HL-60/S4 treated with phorbol 12-myristate 13-acetate at 8.2 ng/mL for 4 days and 3 days (cell line): ENCODE measurements around the gene ISCU.

Source experiments
- in situ Hi-C: fragments of 300-500 bp; cut with MboI; formaldehyde crosslinking; loops from 2 replicates; pipeline ENCODE4 v1.15.0; 2022; ENCODE audit warnings: low sequenced_read_pairs

Gene ISCU

DNA sequence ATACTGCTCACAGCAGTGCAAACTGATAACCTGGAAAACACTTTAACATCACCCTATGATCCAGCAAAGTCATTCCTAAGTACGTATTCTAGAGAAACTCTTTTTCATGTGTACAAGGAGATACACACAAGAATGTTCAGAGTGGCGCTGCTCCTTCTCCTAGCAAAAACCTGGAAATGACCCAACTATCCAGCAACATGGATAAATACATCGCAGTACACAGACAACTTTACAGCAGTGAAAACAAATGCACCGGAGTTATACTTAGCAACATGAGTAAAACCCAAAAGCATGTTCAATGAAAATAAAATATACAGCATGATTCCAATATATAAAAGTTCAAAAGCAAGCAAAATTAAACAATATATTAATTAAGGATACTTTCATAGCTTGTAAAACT is 20.1 kb upstream of the ISCU start:
- in situ Hi-C loops, result no loop called here

DNA sequence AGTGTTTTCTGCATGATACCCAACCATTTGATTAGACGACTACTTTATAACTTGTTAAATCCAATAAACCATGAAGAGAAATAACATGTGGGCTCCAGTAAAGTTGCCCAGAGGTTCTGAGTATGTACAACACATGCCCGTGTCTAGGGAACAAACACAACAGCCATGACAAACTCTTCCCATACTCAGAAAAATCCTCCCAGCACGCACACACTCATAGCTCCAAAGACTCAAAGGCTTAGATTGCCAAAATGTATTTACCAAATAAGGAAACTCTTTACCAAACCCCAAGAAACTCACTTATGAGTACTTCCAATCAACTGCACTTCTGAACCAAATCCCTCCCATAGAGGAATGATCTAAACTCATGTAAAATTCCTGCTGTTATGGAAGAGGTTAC is 18.7 kb upstream of the ISCU start:
- in situ Hi-C loops, result no loop called here

DNA sequence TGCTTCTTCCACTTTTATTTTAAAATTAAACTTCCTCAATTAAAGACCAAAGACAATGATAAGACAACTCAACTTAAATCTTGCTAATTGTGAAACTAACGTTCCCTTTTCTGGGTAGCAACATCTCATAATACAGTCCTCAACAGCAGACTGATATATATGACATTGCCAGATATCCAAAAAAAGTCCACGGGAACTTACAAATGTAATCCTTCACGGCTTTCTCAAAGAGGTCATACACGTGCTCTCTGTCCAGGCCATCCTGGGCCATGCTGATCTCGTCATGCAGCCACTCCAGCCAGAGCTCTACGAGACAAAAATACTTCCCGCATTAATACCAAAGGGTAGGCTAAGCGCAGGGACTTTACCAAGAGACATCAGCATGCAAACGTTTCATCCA is 14.7 kb upstream of the ISCU start:
- in situ Hi-C loops, result no loop called here

DNA sequence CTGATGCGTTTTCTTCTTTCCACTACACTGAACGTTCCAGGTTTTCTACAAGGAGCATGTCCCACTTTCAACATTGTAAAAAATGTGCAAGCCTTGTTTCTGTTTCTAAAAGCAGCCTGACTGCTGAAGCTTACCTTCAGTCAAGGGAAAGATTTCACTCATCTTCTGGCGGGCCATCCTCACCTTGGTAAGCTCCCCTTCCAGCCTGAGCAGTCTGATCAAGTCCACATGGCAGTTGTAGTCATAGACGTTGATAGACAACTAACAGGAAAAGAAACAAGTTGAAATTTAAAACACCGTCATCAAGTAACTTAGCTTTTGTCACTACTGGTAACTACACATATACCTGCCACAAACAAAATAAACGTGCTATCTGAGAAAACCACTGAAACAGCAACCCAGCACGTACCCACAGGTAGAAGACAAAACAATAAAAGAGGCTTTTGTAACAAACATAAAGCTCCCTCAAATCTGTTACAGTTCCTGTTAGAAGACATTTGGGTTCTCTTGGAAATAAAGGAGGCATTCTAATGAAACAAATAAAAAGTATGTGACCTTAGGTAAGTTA is 13.4 kb upstream of the ISCU start:
- in situ Hi-C loops, result no loop called here

DNA sequence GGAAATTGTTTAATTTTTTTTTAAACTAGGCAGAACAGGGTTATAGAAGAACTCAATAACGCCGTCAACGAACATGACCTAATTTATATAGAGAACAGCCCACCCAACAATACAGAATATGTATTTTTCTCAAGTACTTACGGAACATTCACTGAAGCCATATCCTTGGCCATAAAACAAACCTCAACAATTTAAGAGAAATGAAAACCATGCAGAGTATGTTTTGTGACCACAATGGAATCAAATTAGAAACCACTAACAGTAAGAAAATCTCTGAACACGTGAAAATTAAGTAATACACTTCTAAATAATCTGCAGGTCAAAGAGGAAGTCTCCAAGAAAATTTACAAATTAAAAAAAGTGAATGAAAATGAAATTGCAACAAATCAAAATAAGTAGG is 10.9 kb upstream of the ISCU start:
- in situ Hi-C loops, result loop anchor here (25.0 kb wide), 1 partner anchor 536 kb away; the partner anchor contains the start of genes ALKBH2 and UNG

DNA sequence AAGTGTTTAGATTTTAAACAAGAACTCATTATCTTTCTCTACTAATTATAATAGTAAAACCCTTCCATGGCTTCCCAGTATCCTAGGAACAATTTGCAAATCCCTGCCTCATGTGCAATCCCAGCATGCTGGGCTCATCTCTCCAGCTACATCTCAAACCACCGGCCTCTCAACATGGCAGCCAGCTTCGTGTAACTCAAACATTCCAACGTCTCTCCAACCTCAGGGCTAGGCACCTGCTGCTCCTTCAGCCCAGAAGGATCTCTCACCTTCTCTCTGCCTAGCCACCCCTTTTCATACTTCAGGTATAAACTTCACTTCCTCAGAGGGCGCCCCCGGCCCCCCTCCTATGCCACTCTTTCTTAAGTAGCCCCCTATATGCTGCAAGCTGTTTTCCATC is 8.6 kb upstream of the ISCU start:
- in situ Hi-C loops, result loop anchor here (25.0 kb wide), 1 partner anchor 534 kb away; the partner anchor contains the start of genes ALKBH2 and UNG

DNA sequence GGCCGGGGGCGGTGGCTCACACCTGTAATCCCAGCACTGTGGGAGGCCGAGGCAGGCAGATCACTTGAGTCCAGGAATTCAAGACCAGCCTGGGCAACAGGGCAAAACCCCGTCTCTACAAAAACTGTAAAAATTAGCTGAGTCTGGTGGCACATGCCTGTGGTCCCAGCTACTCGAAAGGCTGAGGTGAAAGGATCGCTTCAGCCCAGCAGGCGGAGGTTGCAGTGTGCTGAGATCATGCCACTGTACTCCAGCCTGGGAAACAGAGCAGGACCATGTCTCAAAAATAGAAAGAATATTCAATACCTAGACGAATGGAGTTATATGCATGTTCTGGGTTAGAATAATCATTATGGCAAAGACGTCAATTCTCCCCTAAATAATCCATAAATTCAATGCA is 7.0 kb upstream of the ISCU start:
- in situ Hi-C loops, result loop anchor here (25.0 kb wide), 1 partner anchor 532 kb away; the partner anchor contains the start of genes ALKBH2 and UNG

DNA sequence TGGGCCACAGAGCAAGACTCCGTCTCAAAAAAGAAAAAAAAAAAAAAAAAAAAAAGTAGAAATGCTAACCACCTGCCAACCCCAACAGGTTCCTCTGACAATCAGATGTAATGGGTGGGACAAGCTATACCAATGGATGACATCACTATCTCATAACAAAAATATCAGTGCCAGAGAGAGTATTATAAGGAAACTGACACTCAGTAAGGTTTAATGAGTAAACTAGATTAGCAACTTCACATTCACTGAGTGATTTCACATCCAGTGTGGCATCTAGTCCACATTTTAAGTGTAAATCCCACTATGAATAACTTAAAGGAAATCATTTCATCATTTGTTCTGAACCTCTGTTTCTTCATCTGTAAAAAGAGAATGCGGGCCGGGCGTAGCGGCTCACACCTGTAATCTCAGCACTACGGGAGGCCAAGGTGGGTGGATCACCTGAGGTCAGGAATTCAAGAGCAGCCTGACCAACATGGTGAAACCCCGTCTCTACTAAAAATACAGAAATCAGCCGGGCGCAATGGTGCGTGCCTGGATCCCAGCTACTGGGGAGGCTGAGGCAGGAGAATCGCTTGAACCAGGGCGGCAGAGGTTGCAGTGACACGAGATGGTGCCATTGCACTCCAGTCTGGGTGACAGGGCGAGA is 3.3 kb upstream of the ISCU start:
- in situ Hi-C loops, result loop anchor here (25.0 kb wide), 1 partner anchor 528 kb away; the partner anchor contains the start of genes ALKBH2 and UNG

DNA sequence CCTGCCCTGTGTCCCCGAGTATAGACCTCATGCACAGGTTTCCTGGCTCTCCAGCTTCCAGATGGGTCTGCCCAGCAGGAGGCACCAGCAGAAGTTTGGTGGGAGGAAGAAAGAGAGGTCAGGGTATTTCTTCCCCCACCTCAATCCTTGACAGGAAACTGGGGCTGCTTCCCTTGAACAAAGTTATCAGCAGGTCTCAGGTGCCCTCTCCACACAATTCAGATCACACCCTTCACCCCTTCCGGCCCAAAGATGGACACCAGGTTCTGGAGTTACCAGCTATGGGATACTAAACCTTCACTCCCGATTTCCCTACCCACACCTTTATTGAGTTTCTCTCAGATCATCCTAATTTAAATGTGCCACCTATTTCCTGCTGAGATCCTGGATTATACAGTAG is 2.6 kb upstream of the ISCU start:
- in situ Hi-C loops, result loop anchor here (25.0 kb wide), 1 partner anchor 528 kb away; the partner anchor contains the start of genes ALKBH2 and UNG

DNA sequence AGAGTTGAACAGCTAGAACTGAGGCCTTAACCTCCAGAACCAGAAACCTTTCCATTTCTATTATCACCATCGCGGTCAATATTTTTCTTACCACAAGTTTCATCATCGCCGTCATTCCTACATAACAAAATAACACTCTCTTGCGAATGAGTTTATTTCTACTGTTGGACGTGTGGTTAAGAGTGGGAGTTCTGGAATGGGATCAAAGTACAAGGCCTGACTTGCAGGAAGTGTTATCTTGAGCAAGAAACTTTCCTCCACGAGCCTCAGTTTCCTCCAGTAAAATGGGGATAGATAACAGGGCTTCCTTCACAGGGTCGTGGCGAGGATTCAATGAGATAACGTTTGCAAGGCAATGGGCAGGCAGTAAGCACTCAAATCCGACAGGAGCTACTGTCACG is 2.1 kb upstream of the ISCU start:
- in situ Hi-C loops, result loop anchor here (25.0 kb wide), 1 partner anchor 527 kb away; the partner anchor contains the start of genes ALKBH2 and UNG

DNA sequence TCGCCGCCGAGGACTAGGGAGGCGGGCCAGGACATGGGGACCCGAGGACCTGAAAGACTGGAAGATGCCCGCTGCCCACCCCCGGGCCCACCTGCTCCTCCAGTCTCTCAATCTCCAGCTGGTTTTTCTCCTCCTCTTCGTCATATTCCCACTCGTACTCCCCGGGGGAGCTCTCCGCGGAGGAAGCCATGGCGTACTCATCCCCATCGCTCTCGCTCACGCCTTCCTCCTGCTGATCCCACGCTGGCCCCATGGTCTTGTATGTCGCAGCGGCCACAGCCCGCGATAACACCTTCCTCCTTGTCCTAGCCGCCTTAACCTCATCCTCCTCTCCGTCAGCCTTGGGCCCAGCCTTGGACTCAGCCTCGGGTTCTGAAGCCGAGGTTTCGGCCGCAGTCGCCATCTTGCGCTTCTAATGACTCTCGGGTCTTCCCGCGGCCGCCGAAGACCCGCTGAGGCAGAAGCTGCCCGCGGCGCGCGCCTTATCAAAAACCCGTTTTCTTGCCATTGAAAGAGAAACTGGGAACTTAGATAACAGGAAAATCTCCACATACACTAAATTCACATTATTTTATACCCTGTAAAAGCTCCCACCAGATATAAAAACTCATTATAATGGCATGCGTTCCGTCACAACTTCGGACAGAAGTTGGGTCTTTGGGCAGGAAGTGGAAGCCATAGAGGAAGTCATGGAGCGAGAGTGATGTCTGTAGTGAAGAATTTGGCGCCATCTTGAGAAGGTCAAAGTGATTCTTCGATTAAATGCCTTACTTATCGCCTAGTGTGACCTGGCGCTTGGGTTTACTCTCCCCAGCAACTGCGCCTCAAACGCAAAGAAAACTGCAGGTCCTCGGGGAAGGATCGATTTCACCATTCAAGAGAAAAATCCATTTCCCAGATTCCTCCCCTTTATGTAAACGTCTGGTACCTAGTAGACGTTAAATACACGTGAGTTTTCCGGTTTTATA is 1.4 kb upstream of the ISCU start, which contains the start of gene SART3:
TSS of gene SART3 (minus strand) at position 422 of the 968 bp plus-strand sequence. CDS start at position 403, 19 bp downstream.
- in situ Hi-C loops, result loop anchor here (25.0 kb wide), 1 partner anchor 526 kb away; the partner anchor contains the start of genes ALKBH2 and UNG

DNA sequence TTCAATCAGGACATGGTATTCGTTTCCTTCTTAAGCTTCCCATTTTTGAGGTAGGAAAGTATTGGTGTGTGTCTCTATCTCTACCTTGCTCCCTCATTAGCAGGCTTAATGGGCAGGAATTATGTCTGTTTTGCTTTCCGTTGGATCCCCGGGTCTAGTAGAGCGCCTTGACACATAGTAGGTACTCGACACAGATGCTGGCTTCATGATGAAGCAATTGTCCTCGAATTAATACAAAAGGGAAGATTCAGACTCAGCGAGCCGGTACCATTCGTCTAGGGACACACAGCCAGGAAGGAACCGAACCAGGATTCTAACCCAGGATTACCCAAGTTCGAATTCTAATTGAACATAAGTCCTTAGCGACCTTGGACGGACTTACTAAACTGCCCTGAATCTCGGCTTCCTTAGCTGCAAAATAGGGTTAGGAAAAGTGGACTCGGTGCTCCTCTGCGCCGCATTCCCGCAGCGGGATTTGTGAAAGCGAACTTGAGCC is 496 bp upstream of the ISCU start:
- in situ Hi-C loops, result loop anchor here (25.0 kb wide), 1 partner anchor 525 kb away; the partner anchor contains the start of genes ALKBH2 and UNG

DNA sequence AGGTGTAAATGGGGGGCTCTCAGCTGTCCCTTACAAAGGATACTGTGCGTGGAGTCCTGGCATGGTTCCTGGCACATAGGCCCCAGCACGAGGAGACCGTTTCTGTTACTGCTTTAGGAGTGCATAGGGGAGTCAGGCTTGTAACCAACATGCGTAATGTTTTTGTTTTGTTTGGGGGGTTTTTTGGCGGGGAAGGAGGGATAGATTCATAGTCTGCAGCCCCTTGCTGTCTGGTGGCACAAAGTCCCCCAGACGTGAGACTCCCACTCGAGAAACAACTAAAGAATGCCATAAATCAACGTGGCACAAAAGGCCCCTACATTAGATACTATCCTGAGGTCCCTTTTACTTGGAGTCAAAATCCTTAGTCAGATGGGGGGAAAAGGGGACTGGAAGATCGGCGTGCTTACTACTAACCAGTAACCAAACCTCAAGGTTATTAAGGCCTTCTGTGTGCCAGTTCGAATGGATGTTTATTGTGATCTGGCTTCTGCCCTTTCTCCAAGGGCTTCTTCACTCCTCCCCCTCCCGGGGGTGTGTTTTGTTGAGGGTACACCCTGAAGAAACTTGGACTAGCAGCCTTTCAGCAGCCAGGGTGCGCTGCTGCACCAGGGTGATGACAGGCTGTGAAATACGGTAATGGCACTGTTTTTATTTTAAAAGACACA is 874 bp downstream of the ISCU start:
- in situ Hi-C loops, result loop anchor here (25.0 kb wide), 1 partner anchor 524 kb away; the partner anchor contains the start of genes ALKBH2 and UNG

DNA sequence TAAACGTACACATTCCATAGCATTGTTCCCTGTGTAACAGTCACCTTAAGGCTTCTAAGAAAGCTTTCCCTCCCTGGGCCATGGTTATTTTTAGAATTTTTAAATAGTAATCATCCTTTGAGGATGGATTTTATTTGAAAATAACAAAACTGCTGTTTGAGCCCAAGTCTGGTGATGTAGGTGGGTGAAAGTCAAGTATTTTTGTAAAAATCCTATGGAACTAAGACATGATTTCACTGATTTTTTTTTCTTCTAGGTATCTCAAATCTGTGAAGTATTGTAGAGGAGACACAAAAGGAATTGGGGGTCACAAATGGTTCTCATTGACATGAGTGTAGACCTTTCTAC is 1.4 kb downstream of the ISCU start:
- in situ Hi-C loops, result loop anchor here (25.0 kb wide), 1 partner anchor 524 kb away; the partner anchor contains the start of genes ALKBH2 and UNG

DNA sequence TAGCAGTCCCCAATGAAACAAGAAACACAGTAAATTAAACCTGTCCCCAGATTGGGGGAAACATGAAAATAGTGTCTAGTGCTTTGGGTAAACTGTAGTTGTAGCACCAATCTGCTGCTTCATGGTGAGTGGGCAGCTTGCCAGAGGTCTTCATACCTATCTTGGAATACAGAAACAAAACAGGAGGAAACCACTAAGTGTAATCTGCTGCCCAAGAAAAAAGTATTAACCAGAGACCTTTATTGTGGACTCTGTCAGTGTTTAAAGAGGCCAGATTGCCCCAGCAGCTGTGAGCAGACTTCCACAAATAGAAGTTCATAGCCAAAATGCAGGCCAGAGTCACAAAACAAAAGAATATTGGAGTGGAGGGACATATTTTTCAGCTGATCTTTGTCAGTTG is 2.3 kb downstream of the ISCU start:
- in situ Hi-C loops, result loop anchor here (5.0 to 25.0 kb wide), 2 partner anchors 53 to 523 kb away; partner anchors contain the start of genes ALKBH2 and UNG

DNA sequence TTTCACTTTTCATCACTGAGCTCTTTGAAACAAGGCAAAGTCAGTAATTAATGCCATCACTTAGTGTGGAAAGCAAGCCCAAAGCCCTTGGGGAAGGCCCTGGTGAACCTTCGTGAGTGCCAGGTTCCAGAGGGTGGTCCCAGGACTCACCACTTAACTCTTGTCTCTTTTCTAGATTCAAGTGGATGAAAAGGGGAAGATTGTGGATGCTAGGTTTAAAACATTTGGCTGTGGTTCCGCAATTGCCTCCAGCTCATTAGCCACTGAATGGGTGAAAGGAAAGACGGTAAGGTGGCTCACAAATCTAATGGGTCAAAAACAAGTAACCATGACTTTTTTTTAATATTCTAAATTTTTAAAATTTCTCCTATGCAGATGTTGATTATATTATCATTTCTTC is 2.8 kb downstream of the ISCU start:
- in situ Hi-C loops, result loop anchor here (5.0 to 25.0 kb wide), 2 partner anchors 52 to 522 kb away; partner anchors contain the start of genes ALKBH2 and UNG

DNA sequence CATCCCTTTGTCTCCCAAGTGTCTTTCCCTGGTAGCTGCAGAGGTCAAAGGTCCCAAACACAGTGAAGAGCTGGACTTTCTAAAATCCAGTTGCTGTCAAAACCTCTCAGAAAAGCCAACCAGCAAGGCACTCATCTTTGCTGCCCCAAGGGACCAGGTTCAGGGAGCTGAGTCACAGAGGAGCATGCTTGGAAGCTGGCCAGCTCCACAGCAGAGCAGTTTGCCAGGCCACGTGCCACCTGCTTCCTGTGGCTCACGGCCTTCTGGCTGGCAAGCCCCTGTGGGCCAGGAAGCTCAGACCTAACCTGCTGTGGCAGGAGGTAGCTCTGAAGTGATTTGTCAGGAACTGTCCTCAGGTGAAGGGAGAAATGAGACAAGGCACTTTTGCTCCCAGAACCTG is 3.6 kb downstream of the ISCU start:
- in situ Hi-C loops, result loop anchor here (5.0 to 25.0 kb wide), 2 partner anchors 51 to 521 kb away; partner anchors contain the start of genes ALKBH2 and UNG

DNA sequence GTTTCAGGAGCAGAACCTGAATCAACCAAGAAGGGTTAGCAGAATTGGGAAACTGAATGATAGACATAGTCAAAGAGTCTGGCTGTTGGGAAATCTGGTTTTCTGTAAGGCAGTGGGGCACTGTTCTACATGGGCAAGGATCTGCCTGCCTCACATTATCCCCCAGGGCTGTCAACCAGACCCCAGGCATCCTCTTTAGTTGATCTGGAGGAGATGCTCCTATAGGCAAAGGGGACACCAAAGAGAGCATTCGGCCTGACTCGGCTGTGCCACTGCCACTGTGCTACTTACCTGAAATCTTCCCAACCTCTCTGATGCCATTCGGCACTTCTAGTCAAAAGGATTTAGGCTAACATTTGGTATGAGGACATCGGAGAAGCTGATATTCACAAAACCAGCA is 4.1 kb downstream of the ISCU start:
- in situ Hi-C loops, result loop anchor here (5.0 to 25.0 kb wide), 2 partner anchors 51 to 521 kb away; partner anchors contain the start of genes ALKBH2 and UNG
